Stimulated activated CD8-positive, alpha-beta memory T cell treated with anti-CD3 and anti-CD28 coated beads, Interleukin-7, amount 100 ng/mL, for 24 hours (primary cell): ENCODE measurements around the gene SHC4.
"Not testable (repeated sequence)": the region's sequence is repeated elsewhere in the genome, so short reads cannot be mapped to it uniquely, and the experiment has no call there.

Experiments
- DNase-seq: peaks from one replicate; pipeline ENCODE4 v3.0.0-alpha.2; 2020; ENCODE audit warnings: low read depth

The SHC4 gene

GRCh38 chr15:48924528-48925393, 39.0 kb downstream of the SHC4 start:
- DNase-seq, result no peak

- no peak for DNase-seq
Measured at GRCh38 chr15:48922046-48922445, 41.7 kb downstream of the SHC4 start.

GRCh38 chr15:48916721-48917120, 47.0 kb downstream of the SHC4 start:
- DNase-seq, result no peak

- no peak for DNase-seq
Measured at GRCh38 chr15:48915861-48916260, 47.9 kb downstream of the SHC4 start.

- no peak for DNase-seq
Measured at GRCh38 chr15:48914717-48915116, 49.0 kb downstream of the SHC4 start.

DNA sequence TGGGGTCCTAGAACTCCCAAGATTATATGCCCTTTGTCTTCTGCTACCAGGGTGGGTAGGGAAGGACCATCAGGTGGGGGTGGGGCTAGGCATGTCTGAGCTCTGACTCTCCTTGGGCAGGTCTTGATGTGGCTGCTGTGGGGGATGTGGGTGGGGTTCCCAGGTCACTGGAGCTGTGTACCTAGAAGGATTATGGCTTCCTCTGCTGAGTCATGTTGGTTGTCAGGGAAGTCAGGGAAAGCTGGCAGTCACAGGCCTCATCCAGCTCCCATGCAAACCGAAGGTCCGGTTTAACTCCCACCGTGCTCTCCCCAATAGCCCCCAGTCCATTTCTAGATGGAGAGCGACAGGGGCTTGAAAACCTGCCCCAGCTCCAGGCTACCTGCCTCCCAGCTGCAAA, 50.6 kb downstream of the SHC4 start:
- DNase-seq, result no peak

DNA sequence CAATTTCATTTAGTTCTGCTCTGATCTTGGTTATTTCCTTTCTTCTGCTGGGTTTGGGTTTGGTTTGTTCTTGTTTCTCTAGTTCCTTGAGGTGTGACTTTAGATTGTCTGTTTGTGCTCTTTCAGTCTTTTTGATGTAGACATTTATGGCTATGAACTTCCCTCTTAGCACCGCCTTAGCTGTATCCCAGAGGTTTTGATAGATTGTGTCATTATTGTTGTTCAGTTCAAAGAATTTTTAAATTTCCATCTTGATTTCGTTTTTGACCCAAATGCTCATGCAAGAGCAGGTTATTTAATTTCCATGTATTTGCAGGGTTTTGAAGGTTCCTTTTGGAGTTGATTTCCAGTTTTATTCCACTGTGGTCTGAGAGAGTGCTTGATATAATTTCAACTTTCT, 53.2 kb downstream of the SHC4 start:
- DNase-seq, result not testable (repeated sequence)

DNA sequence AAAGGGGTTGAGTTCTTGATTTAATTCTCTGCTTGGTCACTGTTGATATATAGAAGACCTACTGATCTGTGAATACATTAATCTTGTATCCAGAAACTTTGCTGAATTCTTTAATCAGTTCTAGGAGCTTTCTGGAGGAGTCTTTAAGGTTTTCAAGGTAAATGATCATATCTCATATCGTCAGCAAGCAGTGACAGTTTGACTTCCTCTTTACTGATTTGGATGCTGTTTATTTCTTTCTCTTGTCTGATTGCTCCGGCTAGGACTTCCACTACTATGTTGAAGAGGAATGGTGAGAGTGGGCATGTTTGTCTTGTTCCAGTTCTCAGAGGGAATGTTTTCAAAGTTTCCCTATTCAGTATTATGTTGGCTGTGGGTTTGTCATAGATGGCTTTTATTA, 54.4 kb downstream of the SHC4 start:
- not testable (repeated sequence) for DNase-seq

GRCh38 chr15:48905847-48906246, 57.9 kb downstream of the SHC4 start:
- DNase-seq, result no peak

DNA sequence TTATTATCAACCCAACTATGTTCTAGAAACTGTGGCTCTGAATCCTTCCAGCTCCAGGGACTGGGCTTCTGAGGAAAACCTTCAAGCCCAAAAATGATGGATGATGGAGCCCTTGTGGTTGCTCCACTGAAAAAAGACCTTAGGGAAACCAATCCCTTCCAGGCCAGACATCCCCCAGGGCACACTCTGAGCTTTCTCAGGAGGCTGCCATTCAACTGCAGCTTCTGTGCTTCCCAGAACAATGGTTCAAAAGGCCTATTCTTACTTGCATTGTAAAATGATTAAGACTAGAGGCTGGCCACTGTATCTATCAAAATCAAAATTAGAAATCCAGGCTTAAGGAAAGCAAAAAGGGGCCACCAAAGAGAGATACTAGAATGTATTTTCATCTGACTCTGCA, 58.5 kb downstream of the SHC4 start:
- DNase-seq, result no peak

GRCh38 chr15:48904758-48905157, 59.0 kb downstream of the SHC4 start:
- DNase-seq, result no peak

GRCh38 chr15:48899793-48900192, 63.9 kb downstream of the SHC4 start:
- DNase-seq, result no peak

- DNase-seq, result no peak
Measured at GRCh38 chr15:48898446-48898845, 65.3 kb downstream of the SHC4 start.

DNA sequence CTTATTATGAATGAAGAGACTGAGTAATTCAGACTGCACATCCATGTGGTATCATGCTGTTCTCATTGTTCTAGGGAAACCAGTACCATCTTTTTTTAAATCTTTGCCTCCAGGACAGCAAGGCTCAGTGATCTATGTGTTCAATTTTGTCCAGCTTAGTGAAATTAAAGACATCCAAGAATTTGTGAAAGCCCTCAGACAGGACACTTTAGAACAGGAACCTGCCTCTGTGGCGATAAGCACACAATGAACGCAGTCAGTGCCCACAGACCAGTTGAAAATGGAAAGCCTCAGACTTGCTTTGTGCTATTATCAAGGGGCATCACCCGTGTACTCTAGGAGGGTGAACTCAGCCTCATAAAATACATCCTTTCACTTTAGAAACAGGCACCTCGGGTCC, 65.7 kb downstream of the SHC4 start:
- DNase-seq, result no peak

- DNase-seq, result no peak
Measured at GRCh38 chr15:48896869-48897814, 66.6 kb downstream of the SHC4 start.

- no peak for DNase-seq
Measured at GRCh38 chr15:48893311-48893710, 70.4 kb downstream of the SHC4 start.

DNA sequence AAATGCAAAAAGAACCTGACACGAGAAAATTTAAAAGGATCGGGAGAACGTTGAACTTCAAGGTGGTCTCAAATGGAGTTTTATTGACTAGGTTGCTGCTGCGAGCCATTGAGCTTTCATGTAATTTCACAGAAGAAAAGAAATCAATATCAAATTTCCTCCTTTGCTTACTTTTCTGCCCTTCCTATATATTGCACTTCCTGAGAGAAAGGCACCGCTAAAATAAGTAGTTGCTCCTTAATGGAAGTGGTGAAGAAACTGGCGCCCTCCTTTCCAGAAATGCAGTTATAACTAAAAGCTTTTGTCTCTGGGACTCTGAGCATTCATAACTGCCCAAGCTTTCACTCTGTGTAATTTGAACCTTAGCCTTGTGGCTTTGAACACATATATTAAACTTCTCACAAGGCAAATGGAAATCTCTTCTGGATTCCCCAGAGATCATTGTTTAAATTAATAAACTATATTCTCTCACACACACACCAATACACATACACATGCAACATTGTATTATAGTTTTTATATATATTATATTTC, 72.4 kb downstream of the SHC4 start:
- no peak for DNase-seq

GRCh38 chr15:48890375-48890972, 73.2 kb downstream of the SHC4 start:
- DNase-seq, result no peak

DNA sequence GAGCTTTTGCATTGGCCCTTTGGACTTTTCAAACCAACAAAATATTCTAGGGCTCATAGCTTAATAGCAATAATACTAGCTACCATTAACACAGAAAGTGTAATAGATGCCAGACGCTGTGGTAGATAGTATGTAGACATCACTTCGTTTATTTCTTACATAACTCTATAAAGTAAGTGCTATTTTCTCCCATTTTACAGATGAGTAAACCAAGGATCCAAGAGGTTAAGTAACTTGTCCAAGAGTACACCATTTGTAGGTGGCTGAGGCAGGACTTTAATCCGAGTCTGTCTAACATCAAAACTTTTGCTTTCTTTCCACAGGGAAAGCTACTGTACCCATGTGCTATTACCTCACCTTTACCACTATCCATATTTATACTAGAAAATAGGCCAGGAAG, 73.8 kb downstream of the SHC4 start:
- no peak for DNase-seq

- no peak for DNase-seq
Measured at GRCh38 chr15:48888836-48889235, 74.9 kb downstream of the SHC4 start.

DNA sequence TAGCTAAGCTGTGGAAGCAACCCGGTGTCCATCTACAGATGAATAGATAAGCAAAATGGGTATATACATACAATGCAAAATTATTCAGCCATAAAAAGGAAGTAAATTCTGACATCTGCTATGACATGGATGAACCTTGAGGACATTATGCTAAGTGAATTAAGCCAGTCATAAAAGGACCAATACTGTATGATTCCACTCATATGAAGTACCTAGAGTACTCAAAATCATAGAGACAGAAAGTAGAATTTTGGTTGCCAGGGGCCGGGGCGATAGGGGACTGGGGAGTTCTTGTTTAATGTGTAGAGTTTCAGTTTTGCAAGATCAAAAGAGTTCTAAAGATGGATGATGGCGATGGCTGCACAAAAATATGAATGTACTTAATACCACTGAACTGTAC, 75.5 kb downstream of the SHC4 start:
- DNase-seq, result no peak

DNA sequence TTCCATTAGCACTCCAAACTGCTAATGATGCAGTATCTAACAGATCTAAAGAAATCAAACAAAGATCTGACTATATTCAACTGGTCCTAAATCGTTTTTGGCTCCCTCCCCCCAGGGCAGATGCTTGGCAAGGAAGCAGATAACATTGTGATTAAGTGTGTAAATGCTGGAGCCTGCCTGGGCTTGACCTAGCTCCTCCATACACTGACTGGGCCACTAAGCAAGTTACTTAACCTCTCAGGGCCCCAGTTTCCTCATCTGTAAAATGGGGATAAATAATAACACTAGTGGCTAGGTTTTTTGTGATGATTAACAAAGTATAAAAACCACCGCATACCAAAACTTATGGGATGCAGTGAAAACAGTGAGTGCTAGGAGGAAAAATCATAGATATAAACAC, 76.6 kb downstream of the SHC4 start:
- no peak for DNase-seq
